Measurements from ENCODE around the gene DHCR7.

The DHCR7 gene

GRCh38 chr11:71456294-71456693, 8.1 kb upstream of the DHCR7 start:
- Histone ChIP-seq H3K4me3 (no peak overlapping the region), H3K27ac (no peak overlapping the region; a peak in 1 of 22 replicates), H3K9me3 (replicated peaks in 1 of 11) (no peaks in the 10 kb centered on the region), H3K4me2 (no peak overlapping the region), H4K20me1 (peaks cover 22 to 81% (median 62%) of the 10 kb centered on the region in 11 experiments; a peak in 21 of 22 replicates), H3K36me3 (peaks cover 67 to 73% (median 69%) of the 10 kb centered on the region in 11 experiments), H3K4me1 (peaks cover 28 to 38% (median 31%) of the 10 kb centered on the region in 10 experiments), H3K27me3 (no peaks in the 10 kb centered on the region), H3K9ac (peak overlapping the region in 2 of 11 experiments; percentile 20 to 25; a peak in 3 of 22 replicates)
- no peak for TF ChIP-seq Cebpa-rat (IDR thresholded peaks at IDR 0.05)

GRCh38 chr11:71454470-71455113, 6.4 kb upstream of the DHCR7 start:
- H3K4me1 ChIP-seq = peaks cover 42 to 51% (median 46%) of the 10 kb centered on the region in 10 experiments
- H4K20me1 ChIP-seq = peaks cover 22 to 64% (median 53%) of the 10 kb centered on the region in 11 experiments; a peak in 21 of 22 replicates
- H3K4me3 ChIP-seq = peak overlapping the region in 7 of 10 experiments; percentile 85 to 96 (median 91); a peak in 11 of 20 replicates
- no peak overlapping the region for H3K27ac ChIP-seq
- TF ChIP-seq Cebpa-rat (IDR thresholded peaks at IDR 0.05) = no peak
- no peaks in the 10 kb centered on the region for H3K9me3 ChIP-seq (replicated peaks in 1 of 11)
- peak overlapping the region in 3 of 11 experiments; percentile 88 to 93 (median 89); a peak in 9 of 22 replicates for H3K9ac ChIP-seq
- peaks cover 50 to 56% (median 52%) of the 10 kb centered on the region in 11 experiments for H3K36me3 ChIP-seq
- H3K4me2 ChIP-seq = peak overlapping the region; percentile 83 to 100 (median 95)
- no peaks in the 10 kb centered on the region for H3K27me3 ChIP-seq

- Histone ChIP-seq H3K36me3 (peaks cover 43 to 49% (median 45%) of the 10 kb centered on the region in 11 experiments), H3K4me3 (peak overlapping the region; percentile 82 to 96 (median 92)), H3K27ac (peak overlapping the region; percentile 71 to 87 (median 79); a peak in 16 of 22 replicates), H3K4me1 (peaks cover 49 to 58% (median 53%) of the 10 kb centered on the region in 10 experiments), H3K9me3 (replicated peaks in 1 of 11) (no peaks in the 10 kb centered on the region), H3K9ac (peak overlapping the region; percentile 77 to 93 (median 88)), H3K4me2 (peak overlapping the region; percentile 83 to 100 (median 95)), H3K27me3 (no peaks in the 10 kb centered on the region), H4K20me1 (peaks cover 22 to 58% (median 46%) of the 10 kb centered on the region in 11 experiments; a peak in 21 of 22 replicates)
- TF ChIP-seq Cebpa-rat (IDR thresholded peaks at IDR 0.05) = no peak
Measured at GRCh38 chr11:71453918-71454304, 5.7 kb upstream of the DHCR7 start.

GRCh38 chr11:71453037-71453917, 5.1 kb upstream of the DHCR7 start, which contains the start of gene NADSYN1:
NADSYN1 (plus strand) TSS chr11:71453203; CDS start chr11:71453297, 94 bp downstream.
- H3K9me3 ChIP-seq (replicated peaks in 1 of 11) = no peaks in the 10 kb centered on the region
- peaks cover 50 to 60% (median 54%) of the 10 kb centered on the region in 10 experiments for H3K4me1 ChIP-seq
- peaks cover 22 to 51% (median 40%) of the 10 kb centered on the region in 11 experiments; a peak in 19 of 22 replicates for H4K20me1 ChIP-seq
- peak within 1 kb of the TSS; percentile 71 to 87 (median 79) for H3K27ac ChIP-seq
- no peaks in the 10 kb centered on the region for H3K27me3 ChIP-seq
- H3K4me2 ChIP-seq = peak within 1 kb of the TSS; percentile 91 to 100 (median 99)
- peak within 1 kb of the TSS; percentile 77 to 93 (median 88) for H3K9ac ChIP-seq
- no peak for TF ChIP-seq Cebpa-rat (IDR thresholded peaks at IDR 0.05)
- peak within 1 kb of the TSS; percentile 82 to 96 (median 92) for H3K4me3 ChIP-seq
- H3K36me3 ChIP-seq = peaks cover 37 to 42% (median 38%) of the 10 kb centered on the region in 11 experiments

- H3K4me3 ChIP-seq = peak overlapping the region; percentile 82 to 96 (median 92)
- no peaks in the 10 kb centered on the region for H3K27me3 ChIP-seq
- TF ChIP-seq Cebpa-rat (IDR thresholded peaks at IDR 0.05) = peak in 2 of 11 experiments; percentile 27 to 64; a peak in 1 of 22 replicates
- peak overlapping the region; percentile 18 to 81 (median 69); a peak in 21 of 22 replicates for H3K27ac ChIP-seq
- peaks cover 57 to 65% (median 60%) of the 10 kb centered on the region in 10 experiments for H3K4me1 ChIP-seq
- H3K36me3 ChIP-seq = peaks cover 28 to 34% (median 30%) of the 10 kb centered on the region in 11 experiments
- H3K9ac ChIP-seq = peak overlapping the region; percentile 65 to 90 (median 88)
- H3K4me2 ChIP-seq = peak overlapping the region; percentile 88 to 100 (median 98)
- peaks cover 20 to 43% (median 35%) of the 10 kb centered on the region in 11 experiments; a peak in 19 of 22 replicates for H4K20me1 ChIP-seq
- no peaks in the 10 kb centered on the region for H3K9me3 ChIP-seq (replicated peaks in 1 of 11)
Measured at GRCh38 chr11:71452199-71453036, 4.2 kb upstream of the DHCR7 start.

- peaks cover under 1 to 3% (median 2%) of the 10 kb centered on the region in 11 experiments; a peak in 14 of 22 replicates for H3K9me3 ChIP-seq (replicated peaks in 1 of 11)
- no peaks in the 10 kb centered on the region for H3K27me3 ChIP-seq
- peak overlapping the region in 10 of 11 experiments; percentile 65 to 90 (median 88); a peak in 18 of 22 replicates for H3K9ac ChIP-seq
- peak overlapping the region; percentile 88 to 100 (median 98) for H3K4me2 ChIP-seq
- H3K27ac ChIP-seq = peak overlapping the region in 10 of 11 experiments; percentile 29 to 81 (median 70); a peak in 19 of 22 replicates
- peaks cover 17 to 35% (median 28%) of the 10 kb centered on the region in 11 experiments; a peak in 19 of 22 replicates for H4K20me1 ChIP-seq
- no peak for TF ChIP-seq Cebpa-rat (IDR thresholded peaks at IDR 0.05)
- peak overlapping the region; percentile 82 to 96 (median 92); a peak in 18 of 20 replicates for H3K4me3 ChIP-seq
- H3K4me1 ChIP-seq = peaks cover 63 to 72% (median 67%) of the 10 kb centered on the region in 10 experiments
- peaks cover 22 to 32% (median 26%) of the 10 kb centered on the region in 11 experiments for H3K36me3 ChIP-seq
Measured at GRCh38 chr11:71451596-71452198, 3.5 kb upstream of the DHCR7 start.

GRCh38 chr11:71450939-71451338, 2.7 kb upstream of the DHCR7 start:
- no peak for TF ChIP-seq Cebpa-rat (IDR thresholded peaks at IDR 0.05)
- Histone ChIP-seq H3K36me3 (peaks cover 15 to 32% (median 26%) of the 10 kb centered on the region in 11 experiments), H3K27me3 (no peaks in the 10 kb centered on the region), H3K4me1 (peaks cover 60 to 74% (median 69%) of the 10 kb centered on the region in 10 experiments), H3K4me3 (no peak overlapping the region), H3K9me3 (replicated peaks in 1 of 11) (peaks cover 8 to 11% (median 10%) of the 10 kb centered on the region in 11 experiments; a peak in 21 of 22 replicates), H3K4me2 (peak overlapping the region in 10 of 11 experiments; percentile 88 to 100 (median 98); a peak in 21 of 22 replicates), H3K9ac (peak overlapping the region in 2 of 11 experiments; percentile 85 to 89; a peak in 1 of 22 replicates), H3K27ac (peak overlapping the region in 3 of 11 experiments; percentile 69 to 77 (median 72); a peak in 2 of 22 replicates), H4K20me1 (peaks cover 16 to 28% (median 22%) of the 10 kb centered on the region in 11 experiments; a peak in 19 of 22 replicates)

All from BLaER1 treated with 17β-estradiol and CSF1 and Interleukin-3, amounts not matched to agents 10 nM and 100 nM (cell line).